NCI-H1694 (cell line): ENCODE data around the gene TMEM8B.
A peak's percentile ranks its signal among the peaks of the same experiment; 100 is the strongest.
"Not testable (repeated sequence)": the region's sequence is repeated elsewhere in the genome, so short reads cannot be mapped to it uniquely, and the experiment has no call there.

Experiments used
- DNase-seq: peaks from one replicate; lab custom pipeline; 2025; lab: John Stamatoyannopoulos, UW

TMEM8B gene

DNA sequence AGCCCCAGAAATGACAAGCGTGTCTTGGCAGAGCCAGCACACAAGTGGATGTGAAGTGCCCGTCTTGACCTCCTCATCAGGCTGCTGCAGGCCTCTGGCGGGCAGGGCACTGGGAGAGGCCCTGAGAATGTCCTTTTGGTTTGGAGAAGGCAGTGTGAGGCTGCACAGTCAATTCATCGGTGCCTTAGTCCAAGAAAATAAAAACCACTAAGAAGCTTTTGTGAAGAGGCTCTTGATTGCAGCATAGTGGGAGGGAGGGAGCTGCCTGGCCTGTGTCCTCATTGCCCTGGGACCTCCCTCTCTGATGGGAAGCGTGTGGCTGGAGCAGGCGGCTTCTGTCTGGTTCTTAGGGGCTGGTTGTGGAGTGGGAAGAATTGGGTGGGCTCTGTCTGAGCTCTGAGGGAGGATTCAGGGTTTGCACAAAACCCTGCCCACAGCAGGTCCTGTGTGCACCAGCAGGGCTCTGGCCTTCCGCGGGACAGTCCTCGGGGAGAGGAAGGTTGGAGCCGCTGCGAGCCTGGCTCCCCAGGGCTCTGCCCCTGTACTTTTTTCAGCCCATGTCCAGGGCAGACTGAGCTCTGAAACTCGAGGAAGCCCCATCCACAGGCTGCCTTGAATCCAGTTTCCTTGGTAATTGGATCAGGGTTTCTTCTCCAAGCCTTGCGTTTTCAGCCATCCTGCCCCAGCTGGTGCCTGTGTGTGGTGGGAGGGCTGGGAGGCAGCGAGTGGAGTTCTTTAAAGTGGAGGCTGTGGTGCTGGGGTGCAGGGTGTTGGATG is 78.1 kb downstream of the TMEM8B start:
- DNase-seq: no peak

DNA sequence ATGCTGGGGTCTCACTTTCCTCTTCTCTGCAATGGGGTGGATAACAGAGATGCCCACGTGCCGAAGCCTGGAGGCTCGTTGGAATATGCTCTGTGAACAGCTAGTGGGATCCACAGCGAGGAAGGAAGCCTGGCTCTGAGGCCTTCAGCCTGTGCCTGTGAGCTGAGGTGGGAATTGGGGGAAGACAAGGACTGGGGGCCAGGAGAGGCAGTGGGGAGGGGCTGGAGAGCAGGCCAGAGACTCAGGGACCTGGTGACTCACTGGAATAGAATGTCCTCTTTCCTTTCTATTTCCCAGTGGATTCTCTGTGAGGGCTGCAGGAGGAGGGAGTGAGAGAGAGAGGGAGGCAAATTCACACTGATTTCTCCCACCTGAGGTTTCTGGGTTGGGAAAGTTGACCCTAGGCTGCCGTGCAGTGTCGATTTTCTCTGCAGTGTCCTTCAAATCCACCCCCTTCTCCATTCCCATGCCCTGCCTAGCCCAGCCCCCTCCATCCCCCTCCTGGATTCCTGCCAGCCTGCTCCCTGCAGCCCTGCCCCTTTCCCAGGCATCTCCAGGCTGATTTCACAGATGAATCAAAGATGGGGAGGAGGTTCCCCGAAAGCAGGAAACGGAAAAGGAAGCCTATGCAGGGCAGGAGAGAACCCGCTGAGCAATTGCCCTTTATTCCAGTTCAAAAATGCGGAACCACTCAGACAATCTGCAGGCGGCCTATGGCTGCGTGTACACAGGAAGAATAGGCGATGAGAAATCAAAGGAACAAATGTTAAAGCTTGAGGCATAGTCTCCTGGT is 78.9 kb downstream of the TMEM8B start:
- peak; percentile 68 for DNase-seq

DNA sequence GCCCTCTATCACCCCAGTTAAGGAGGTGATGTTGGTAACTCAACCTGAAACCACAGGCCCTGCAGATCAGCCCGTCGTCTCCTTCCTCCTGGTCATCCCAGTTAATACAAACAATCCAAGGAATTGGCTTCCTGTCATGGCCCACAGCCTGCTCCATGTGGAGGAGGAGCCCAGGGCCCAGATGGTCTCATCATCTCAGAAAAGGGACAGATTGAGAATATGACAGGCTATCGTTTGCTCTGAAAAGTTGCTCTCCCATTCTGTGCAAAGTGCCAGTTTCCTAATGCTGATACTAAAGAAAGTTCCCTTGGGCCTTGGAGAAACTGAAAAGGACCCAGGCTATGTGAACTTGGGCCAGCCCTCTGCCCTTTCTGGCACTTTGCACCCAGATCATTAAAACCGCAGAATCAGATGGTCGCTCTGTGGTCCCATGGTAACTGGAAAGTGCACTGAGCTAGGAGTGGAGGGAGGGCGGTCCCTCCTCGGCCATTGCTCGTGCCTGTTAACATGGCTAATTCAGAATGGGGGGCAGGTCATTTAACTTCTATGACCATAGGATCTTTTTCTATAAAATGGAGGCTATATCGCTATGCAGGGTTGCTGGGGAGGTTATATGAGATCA is 79.6 kb downstream of the TMEM8B start:
- peak; percentile 51 for DNase-seq

DNA sequence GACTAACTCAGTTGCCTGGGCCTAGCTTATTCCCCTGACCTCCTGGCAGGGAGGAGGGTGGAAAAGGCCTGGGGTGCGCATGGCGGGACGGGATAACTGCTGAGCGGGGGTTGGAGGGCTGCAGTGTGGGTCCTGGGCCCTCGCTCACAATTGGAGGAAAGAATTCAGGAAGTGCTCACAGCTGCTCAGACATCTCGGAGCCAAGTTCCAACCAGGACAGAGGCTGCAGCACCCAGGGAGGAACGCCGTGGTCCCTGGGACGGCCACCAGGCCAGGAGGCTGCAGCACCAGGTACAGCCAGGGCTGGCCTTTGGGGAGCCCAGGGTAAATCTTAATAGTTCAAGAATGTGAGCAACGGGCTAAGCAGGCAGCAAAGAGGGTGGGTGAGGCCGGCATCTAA is 80.2 kb downstream of the TMEM8B start, which contains the start of gene SPAAR:
Gene SPAAR (plus strand): TSS at position 217 of the 400 bp plus-strand sequence. CDS start 974 bp downstream, outside the sequence.
- DNase-seq: no peak

- DNase-seq: no peak
These were observed 80.9 kb downstream of the TMEM8B start for GRCh38 chr9:35909687-35910612.

DNA sequence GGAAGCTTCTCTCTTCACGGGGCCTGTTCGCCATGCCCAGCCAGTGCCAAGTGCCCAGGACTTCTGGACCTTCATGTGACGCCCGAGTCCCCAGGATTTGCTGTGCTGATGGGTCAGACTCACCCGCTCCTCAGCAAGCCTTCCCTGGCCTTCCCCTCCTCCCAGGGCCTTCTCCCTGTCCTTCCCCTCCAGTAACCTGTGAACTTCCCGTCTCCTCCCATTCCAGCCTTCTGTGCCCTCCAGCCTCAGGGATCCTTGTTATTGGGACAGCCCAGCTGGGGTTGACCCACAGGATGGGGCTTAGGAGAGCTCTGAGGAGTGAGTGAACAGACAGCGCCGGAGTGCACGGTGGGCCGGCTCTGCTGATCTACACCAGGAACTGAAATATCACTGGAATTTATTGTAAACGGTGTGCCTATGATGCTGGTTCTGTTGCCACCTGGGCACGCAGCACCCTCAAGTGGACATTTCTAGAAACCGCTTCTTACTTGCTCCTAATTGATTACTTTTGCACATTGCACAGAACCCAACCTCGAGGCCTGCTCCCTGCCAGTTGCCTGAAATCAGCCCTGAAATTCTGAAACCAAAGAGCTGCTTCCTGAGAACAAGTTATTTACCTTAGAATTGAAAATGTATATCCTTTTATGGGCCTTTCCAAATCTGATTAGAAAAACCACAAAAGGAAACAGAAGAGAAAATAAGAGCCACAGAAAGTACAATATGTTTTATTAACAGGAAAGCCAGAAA is 81.8 kb downstream of the TMEM8B start:
- DNase-seq: peak; percentile 73

DNA sequence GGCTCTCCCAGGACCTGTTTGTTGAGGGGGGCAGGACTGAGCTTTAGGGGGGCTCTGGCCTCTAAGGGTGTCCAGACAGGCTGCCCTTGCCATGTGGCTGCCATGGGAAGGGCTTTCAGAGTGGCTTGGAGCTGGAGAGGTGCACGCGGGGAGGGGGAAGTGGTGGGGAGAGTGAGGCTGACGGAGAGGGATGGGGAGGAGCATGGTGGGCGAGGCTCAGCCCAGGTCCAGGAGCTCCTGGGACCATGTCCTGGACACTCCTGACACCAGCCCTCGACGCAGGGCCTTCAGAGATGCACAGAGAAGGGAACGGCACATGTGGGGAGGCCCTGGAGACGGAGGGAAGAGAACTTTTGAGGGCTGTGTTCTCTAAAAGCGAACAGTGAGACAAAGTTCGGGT is 82.7 kb downstream of the TMEM8B start:
- DNase-seq: no peak

GRCh38 chr9:35912791-35913400 is 83.9 kb downstream of the TMEM8B start:
- no peak for DNase-seq

GRCh38 chr9:35913429-35913828 is 84.4 kb downstream of the TMEM8B start:
- DNase-seq: not testable (repeated sequence)

GRCh38 chr9:35914301-35914807 is 85.3 kb downstream of the TMEM8B start:
- no peak for DNase-seq
